HepG2 (cell line): ENCODE results near the gene SLC29A1. TPM values are rescaled to one million over a fixed set of nuclear protein-coding genes. Genes with fewer than 3 reads are reported as not detected.

ENCODE experiments used
- CBFB ChIP-seq: sonication (generic); formaldehyde crosslinking; IDR thresholded peaks from 2 replicates; pipeline ENCODE4 v1.4.0; 2020; ENCODE audit warnings: missing genetic modification reagents
- KDM4B ChIP-seq: sonication (generic); formaldehyde crosslinking; IDR thresholded peaks from 2 replicates; pipeline ENCODE4 v1.4.0; 2020; ENCODE audit warnings: missing genetic modification reagents
- KLF16 ChIP-seq, 2 experiments: sonication (generic) in 1 of 2; formaldehyde crosslinking in 1 of 2; IDR thresholded peaks; 2 replicates each; pipeline versions ENCODE4 v1.6.1 to v1.8.0; 2016 to 2023; ENCODE audit warnings: missing genetic modification reagents in 2 of 2, missing compliant biosample characterization in 1 of 2
- MYPOP ChIP-seq: sonication (generic); formaldehyde crosslinking; IDR thresholded peaks from 2 replicates; pipeline ENCODE4 v1.8.1; 2023; ENCODE audit warnings: mild to moderate bottlenecking, moderate library complexity, missing genetic modification reagents
- RELA ChIP-seq: sonication (generic); formaldehyde crosslinking; IDR thresholded peaks from 2 replicates; pipeline ENCODE4 v1.4.0; 2020; ENCODE audit warnings: missing genetic modification reagents
- TFDP2 ChIP-seq: sonication (generic); formaldehyde crosslinking; IDR thresholded peaks from 2 replicates; pipeline ENCODE4 v1.4.0; 2020; ENCODE audit warnings: missing genetic modification reagents
- ZBTB34 ChIP-seq: sonication (generic); formaldehyde crosslinking; IDR thresholded peaks from 2 replicates; pipeline ENCODE4 v1.8.0; 2022; ENCODE audit warnings: mild to moderate bottlenecking, missing genetic modification reagents
- ZFP36L2 ChIP-seq: sonication (generic); formaldehyde crosslinking; IDR thresholded peaks from 2 replicates; pipeline ENCODE4 v1.4.0; 2020; ENCODE audit warnings: missing genetic modification reagents
- ZFP90 ChIP-seq: sonication (generic); formaldehyde crosslinking; IDR thresholded peaks from 2 replicates; pipeline ENCODE4 v1.8.0; 2022; ENCODE audit warnings: missing genetic modification reagents, mild to moderate bottlenecking, inconsistent platforms, borderline replicate concordance
- ZFP91 ChIP-seq: sonication (generic); formaldehyde crosslinking; IDR thresholded peaks from 2 replicates; pipeline ENCODE4 v1.9.0; 2022; ENCODE audit warnings: missing genetic modification reagents, mild to moderate bottlenecking, borderline replicate concordance
- ZMAT3 ChIP-seq: sonication (generic); formaldehyde crosslinking; conservative IDR thresholded peaks from 2 replicates; pipeline ENCODE4 v1.7.0; 2021; ENCODE audit warnings: missing genetic modification reagents
- ZMYM4 ChIP-seq: sonication (generic); formaldehyde crosslinking; IDR thresholded peaks from 2 replicates; pipeline ENCODE4 v1.8.1; 2023; ENCODE audit warnings: mild to moderate bottlenecking, missing genetic modification reagents
- ZNF264 ChIP-seq: sonication (generic); formaldehyde crosslinking; IDR thresholded peaks from 2 replicates; pipeline ENCODE4 v1.4.0; 2020; ENCODE audit warnings: missing genetic modification reagents
- ZNF280B ChIP-seq: sonication (generic); formaldehyde crosslinking; IDR thresholded peaks from 2 replicates; pipeline ENCODE4 v1.5.0; 2020; ENCODE audit warnings: missing genetic modification reagents, mild to moderate bottlenecking, borderline replicate concordance
- ZNF512B ChIP-seq: sonication (generic); formaldehyde crosslinking; IDR thresholded peaks from 2 replicates; pipeline ENCODE4 v1.5.1; 2020; ENCODE audit warnings: missing genetic modification reagents, mild to moderate bottlenecking, borderline replicate concordance
- ZNF550 ChIP-seq: sonication (generic); formaldehyde crosslinking; IDR thresholded peaks from 2 replicates; pipeline ENCODE4 v1.4.0; 2020; ENCODE audit warnings: mild to moderate bottlenecking, missing genetic modification reagents, borderline replicate concordance
- ZNF720 ChIP-seq: sonication (generic); formaldehyde crosslinking; IDR thresholded peaks from 2 replicates; pipeline ENCODE4 v1.4.0; 2020; ENCODE audit warnings: missing genetic modification reagents
- ZNF737 ChIP-seq: sonication (generic); formaldehyde crosslinking; IDR thresholded peaks from 2 replicates; pipeline ENCODE4 v1.5.0; 2020; ENCODE audit warnings: missing genetic modification reagents, mild to moderate bottlenecking, borderline replicate concordance
- polyA plus RNA-seq, 8 experiments: library from polyadenylated mRNA; depleted of rRNA in 3 of 8; stranded (reverse) in 7 of 8; unstranded in 1 of 8; fragments of >200 nt; fragmentation: Illumina TruSeq in 4 of 8; extraction: Trizol in 4 of 8; gene quantifications; 2 replicates each; pipeline versions ENCODE4 v1.2.1 to v1.2.3, GENCODE V29; 2011 to 2016; ENCODE audit warnings: low read depth in 4 of 8, missing spikeins in 1 of 8, mixed read lengths in 1 of 8; ENCODE audit not compliant: insufficient read depth in 1 of 8
- total RNA-seq, 5 experiments: library from RNA; depleted of rRNA; stranded (reverse); fragments of >200 nt; fragmentation: Illumina TruSeq; extraction: Trizol; gene quantifications; 2 replicates each; pipeline ENCODE4 v1.2.3, GENCODE V29; 2016; ENCODE audit warnings: low read depth in 1 of 5

Gene SLC29A1
- total and polyA plus RNA-seq, 2 of the 13 experiments (the other 11 are each of a cell fraction or from before 2014, with no cell fraction given): 43.2 to 106 TPM

- no peak; the same call in 1 of the 2 replicates for TF ChIP-seq MYPOP (CRISPR knock-in tag)
- peak; percentile 40; the same call in 1 of the 2 replicates for TF ChIP-seq ZMYM4 (CRISPR knock-in tag)
- TF ChIP-seq ZBTB34 (CRISPR knock-in tag): no peak
- TF ChIP-seq CBFB (CRISPR knock-in tag): peak; percentile 84
- no peak for TF ChIP-seq ZNF737
- TF ChIP-seq ZMAT3 (CRISPR knock-in tag): peak; percentile 89
- TF ChIP-seq ZNF720 (CRISPR knock-in tag): no peak
- no peak for TF ChIP-seq ZNF512B (CRISPR knock-in tag)
- TF ChIP-seq RELA (CRISPR knock-in tag): 0 out of 2 replicates have a peak, but pooled peaks have one; percentile 40
- TF ChIP-seq ZNF550 (CRISPR knock-in tag): no peak; the same call in 1 of the 2 replicates
- TF ChIP-seq TFDP2 (CRISPR knock-in tag): peak; percentile 92
- no peak for TF ChIP-seq ZFP36L2 (CRISPR knock-in tag)
- peak in 1 of 2 experiments; percentile 34; a peak in 1 of 4 replicates for TF ChIP-seq KLF16 (CRISPR knock-in tag; IDR thresholded peaks at IDR 0.05)
- peak; percentile 61; the same call in 1 of the 2 replicates for TF ChIP-seq ZNF264
- TF ChIP-seq ZFP90 (CRISPR knock-in tag): peak; percentile 47; the same call in 1 of the 2 replicates
- TF ChIP-seq KDM4B (CRISPR knock-in tag): no peak
- peak; percentile 65; the same call in 1 of the 2 replicates for TF ChIP-seq ZNF280B (CRISPR knock-in tag)
- TF ChIP-seq ZFP91 (CRISPR knock-in tag): peak; percentile 85
Observed at GRCh38 chr6:44223319-44224028, at the start of gene SLC29A1 (continued).
